GM23338 (cell line): ENCODE results near the gene SMIM10L1. TPM values are rescaled to one million over a fixed set of nuclear protein-coding genes. Genes with fewer than 3 reads are reported as not detected.

Experiments used
- ATAC-seq: fragments of 200-7000 bp; cut with Tn5 transposase; 3 replicates; pipeline ENCODE4 v1.9.1; 2020
- DNase-seq: peaks from one replicate; pipeline ENCODE4 v3.0.0-alpha.2; 2015; ENCODE audit warnings: low spot score
- H2AFZ ChIP-seq: fragments of 200-600 bp; sonication (generic); 2 replicates; pipeline ENCODE4 v1.8.0; 2016; ENCODE audit warnings: antibody characterized with exemption, mild to moderate bottlenecking, moderate library complexity
- H3F3A ChIP-seq: fragments of 200-600 bp; sonication (generic); replicated peaks from 2 replicates; pipeline ENCODE4 v1.8.0; 2017; ENCODE audit warnings: antibody characterized with exemption, mixed run types, low read depth
- H3K27ac ChIP-seq: fragments of 200-600 bp; sonication (generic); 2 replicates; pipeline ENCODE4 v1.6.1; 2016; ENCODE audit warnings: low read depth
- H3K27me3 ChIP-seq: fragments of 200-600 bp; sonication (generic); 2 replicates; pipeline ENCODE4 v1.8.0; 2016; ENCODE audit warnings: mild to moderate bottlenecking, mixed run types, moderate library complexity; ENCODE audit not compliant: insufficient read depth
- H3K36me3 ChIP-seq: fragments of 200-600 bp; sonication (generic); 2 replicates; pipeline ENCODE4 v1.8.0; 2016; ENCODE audit warnings: mild to moderate bottlenecking; ENCODE audit not compliant: insufficient read depth
- H3K4me1 ChIP-seq: fragments of 200-600 bp; sonication (generic); 2 replicates; pipeline ENCODE4 v1.8.0; 2016; ENCODE audit warnings: mild to moderate bottlenecking, moderate library complexity; ENCODE audit not compliant: insufficient read depth
- H3K4me2 ChIP-seq: fragments of 200-600 bp; sonication (generic); 2 replicates; pipeline ENCODE4 v1.7.1; 2017; ENCODE audit warnings: mixed run types
- H3K4me3 ChIP-seq: fragments of 200-600 bp; sonication (generic); 2 replicates; pipeline ENCODE4 v1.6.1; 2016; ENCODE audit warnings: mixed run types
- H3K79me2 ChIP-seq: fragments of 200-600 bp; sonication (generic); replicated peaks from 2 replicates; pipeline ENCODE4 v1.8.0; 2017; ENCODE audit warnings: mild to moderate bottlenecking; ENCODE audit not compliant: insufficient read depth
- H3K9me2 ChIP-seq: fragments of 200-600 bp; sonication (generic); 2 replicates; pipeline ENCODE4 v1.8.0; 2017; ENCODE audit not compliant: insufficient read depth
- H4K20me1 ChIP-seq: fragments of 200-600 bp; sonication (generic); replicated peaks from 2 replicates; pipeline ENCODE4 v1.8.0; 2017; ENCODE audit warnings: mild to moderate bottlenecking; ENCODE audit not compliant: insufficient read depth
- H3K27ac Mint-ChIP-seq: 2 replicates; pipeline ENCODE4 v1.8.0; 2020; ENCODE audit warnings: inconsistent platforms, mild to moderate bottlenecking, moderate library complexity, mixed read lengths
- H3K27me3 Mint-ChIP-seq: 3 replicates; pipeline ENCODE4 v1.8.0; 2022; ENCODE audit warnings: low read depth, mild to moderate bottlenecking, moderate library complexity, mixed read lengths, inconsistent platforms; ENCODE audit not compliant: insufficient read depth, poor library complexity
- H3K36me3 Mint-ChIP-seq: 3 replicates; pipeline ENCODE4 v1.8.0; 2021; ENCODE audit warnings: low read depth, mild to moderate bottlenecking, inconsistent platforms, moderate library complexity, mixed read lengths
- H3K4me1 Mint-ChIP-seq: 3 replicates; pipeline ENCODE4 v1.8.0; 2020; ENCODE audit warnings: mild to moderate bottlenecking, inconsistent platforms, mixed read lengths
- H3K4me3 Mint-ChIP-seq: 3 replicates; pipeline ENCODE4 v1.8.0; 2021; ENCODE audit warnings: moderate library complexity, mild to moderate bottlenecking, inconsistent platforms, mixed read lengths
- H3K9me3 Mint-ChIP-seq: 3 replicates; pipeline ENCODE4 v1.8.0; 2020; ENCODE audit warnings: moderate library complexity, mild to moderate bottlenecking, inconsistent platforms, mixed read lengths
- ZNF114 ChIP-seq: fragments of 250-450 bp; sonication (Bioruptor Pico); IDR thresholded peaks from 2 replicates; pipeline ENCODE4 v1.5.0; 2020; ENCODE audit warnings: mild to moderate bottlenecking, moderate library complexity
- ZNF331 ChIP-seq: fragments of 250-450 bp; sonication (Bioruptor Pico); IDR thresholded peaks from 2 replicates; pipeline ENCODE4 v1.5.0; 2020; ENCODE audit warnings: low read depth, mild to moderate bottlenecking, moderate library complexity
- polyA plus RNA-seq: library from polyadenylated mRNA; unstranded; fragments of >200 nt; fragmentation: Nextera tagmentation; extraction: Ambion mirVana; gene quantifications from 2 replicates; pipeline ENCODE4 v1.2.1, GENCODE V29; 2016
- total RNA-seq: library from RNA; depleted of rRNA; stranded (reverse); fragments of >200 nt; shearing (Covaris generic); gene quantifications from 2 replicates; pipeline ENCODE4 v1.2.3, GENCODE V29; 2014
- TF ChIP-seq, protein P1 (sequence below): fragments of 250-450 bp; sonication (Bioruptor Pico); IDR thresholded peaks from 2 replicates; pipeline ENCODE4 v1.5.0; 2020; ENCODE audit warnings: mild to moderate bottlenecking, moderate library complexity
- TF ChIP-seq, protein P2 (sequence below): IDR thresholded peaks from 2 replicates; pipeline ENCODE4 v1.6.1; 2016; ENCODE audit warnings: antibody characterized with exemption

The SMIM10L1 gene
- total and polyA plus RNA-seq, 2 experiments from 2014 or later: 9.3 to 22.0 TPM

DNA sequence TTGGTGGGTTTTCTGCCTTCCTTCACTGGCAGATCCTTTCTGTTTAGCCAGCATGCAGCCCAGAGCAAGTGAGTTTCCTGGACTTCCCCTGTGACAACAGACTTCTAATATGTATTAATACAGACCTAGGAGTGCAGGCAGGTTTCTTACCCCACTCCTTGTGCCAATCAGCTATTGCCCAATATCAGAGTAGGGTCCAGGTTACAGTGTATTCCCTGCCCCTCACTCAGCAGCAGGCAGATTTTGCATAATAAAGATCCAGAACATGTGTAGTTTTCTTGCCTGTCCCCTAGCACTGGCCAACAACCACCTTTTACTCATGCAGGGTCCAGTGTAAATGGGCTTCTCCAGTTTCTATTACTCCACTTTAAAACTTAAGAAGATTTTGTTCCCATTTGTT, 4.7 kb upstream of the SMIM10L1 start:
- H3K36me3 ChIP-seq: 0 out of 2 replicates have a peak, but pooled peaks cover 4% of the 10 kb centered on the region
- TF ChIP-seq ZNF114: no peak
- TF ChIP-seq, protein P1, sequence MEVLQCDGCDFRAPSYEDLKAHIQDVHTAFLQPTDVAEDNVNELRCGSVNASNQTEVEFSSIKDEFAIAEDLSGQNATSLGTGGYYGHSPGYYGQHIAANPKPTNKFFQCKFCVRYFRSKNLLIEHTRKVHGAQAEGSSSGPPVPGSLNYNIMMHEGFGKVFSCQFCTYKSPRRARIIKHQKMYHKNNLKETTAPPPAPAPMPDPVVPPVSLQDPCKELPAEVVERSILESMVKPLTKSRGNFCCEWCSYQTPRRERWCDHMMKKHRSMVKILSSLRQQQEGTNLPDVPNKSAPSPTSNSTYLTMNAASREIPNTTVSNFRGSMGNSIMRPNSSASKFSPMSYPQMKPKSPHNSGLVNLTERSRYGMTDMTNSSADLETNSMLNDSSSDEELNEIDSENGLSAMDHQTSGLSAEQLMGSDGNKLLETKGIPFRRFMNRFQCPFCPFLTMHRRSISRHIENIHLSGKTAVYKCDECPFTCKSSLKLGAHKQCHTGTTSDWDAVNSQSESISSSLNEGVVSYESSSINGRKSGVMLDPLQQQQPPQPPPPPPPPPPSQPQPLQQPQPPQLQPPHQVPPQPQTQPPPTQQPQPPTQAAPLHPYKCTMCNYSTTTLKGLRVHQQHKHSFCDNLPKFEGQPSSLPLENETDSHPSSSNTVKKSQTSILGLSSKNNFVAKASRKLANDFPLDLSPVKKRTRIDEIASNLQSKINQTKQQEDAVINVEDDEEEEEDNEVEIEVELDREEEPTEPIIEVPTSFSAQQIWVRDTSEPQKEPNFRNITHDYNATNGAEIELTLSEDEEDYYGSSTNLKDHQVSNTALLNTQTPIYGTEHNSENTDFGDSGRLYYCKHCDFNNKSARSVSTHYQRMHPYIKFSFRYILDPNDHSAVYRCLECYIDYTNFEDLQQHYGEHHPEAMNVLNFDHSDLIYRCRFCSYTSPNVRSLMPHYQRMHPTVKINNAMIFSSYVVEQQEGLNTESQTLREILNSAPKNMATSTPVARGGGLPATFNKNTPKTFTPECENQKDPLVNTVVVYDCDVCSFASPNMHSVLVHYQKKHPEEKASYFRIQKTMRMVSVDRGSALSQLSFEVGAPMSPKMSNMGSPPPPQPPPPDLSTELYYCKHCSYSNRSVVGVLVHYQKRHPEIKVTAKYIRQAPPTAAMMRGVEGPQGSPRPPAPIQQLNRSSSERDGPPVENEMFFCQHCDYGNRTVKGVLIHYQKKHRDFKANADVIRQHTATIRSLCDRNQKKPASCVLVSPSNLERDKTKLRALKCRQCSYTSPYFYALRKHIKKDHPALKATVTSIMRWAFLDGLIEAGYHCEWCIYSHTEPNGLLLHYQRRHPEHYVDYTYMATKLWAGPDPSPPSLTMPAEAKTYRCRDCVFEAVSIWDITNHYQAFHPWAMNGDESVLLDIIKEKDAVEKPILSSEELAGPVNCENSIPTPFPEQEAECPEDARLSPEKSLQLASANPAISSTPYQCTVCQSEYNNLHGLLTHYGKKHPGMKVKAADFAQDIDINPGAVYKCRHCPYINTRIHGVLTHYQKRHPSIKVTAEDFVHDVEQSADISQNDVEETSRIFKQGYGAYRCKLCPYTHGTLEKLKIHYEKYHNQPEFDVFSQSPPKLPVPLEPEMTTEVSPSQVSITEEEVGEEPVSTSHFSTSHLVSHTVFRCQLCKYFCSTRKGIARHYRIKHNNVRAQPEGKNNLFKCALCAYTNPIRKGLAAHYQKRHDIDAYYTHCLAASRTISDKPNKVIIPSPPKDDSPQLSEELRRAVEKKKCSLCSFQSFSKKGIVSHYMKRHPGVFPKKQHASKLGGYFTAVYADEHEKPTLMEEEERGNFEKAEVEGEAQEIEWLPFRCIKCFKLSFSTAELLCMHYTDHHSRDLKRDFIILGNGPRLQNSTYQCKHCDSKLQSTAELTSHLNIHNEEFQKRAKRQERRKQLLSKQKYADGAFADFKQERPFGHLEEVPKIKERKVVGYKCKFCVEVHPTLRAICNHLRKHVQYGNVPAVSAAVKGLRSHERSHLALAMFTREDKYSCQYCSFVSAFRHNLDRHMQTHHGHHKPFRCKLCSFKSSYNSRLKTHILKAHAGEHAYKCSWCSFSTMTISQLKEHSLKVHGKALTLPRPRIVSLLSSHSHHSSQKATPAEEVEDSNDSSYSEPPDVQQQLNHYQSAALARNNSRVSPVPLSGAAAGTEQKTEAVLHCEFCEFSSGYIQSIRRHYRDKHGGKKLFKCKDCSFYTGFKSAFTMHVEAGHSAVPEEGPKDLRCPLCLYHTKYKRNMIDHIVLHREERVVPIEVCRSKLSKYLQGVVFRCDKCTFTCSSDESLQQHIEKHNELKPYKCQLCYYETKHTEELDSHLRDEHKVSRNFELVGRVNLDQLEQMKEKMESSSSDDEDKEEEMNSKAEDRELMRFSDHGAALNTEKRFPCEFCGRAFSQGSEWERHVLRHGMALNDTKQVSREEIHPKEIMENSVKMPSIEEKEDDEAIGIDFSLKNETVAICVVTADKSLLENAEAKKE (CRISPR knock-in tag): no peak
- no peak for TF ChIP-seq ZNF331 (CRISPR knock-in tag)
- TF ChIP-seq, protein P2, sequence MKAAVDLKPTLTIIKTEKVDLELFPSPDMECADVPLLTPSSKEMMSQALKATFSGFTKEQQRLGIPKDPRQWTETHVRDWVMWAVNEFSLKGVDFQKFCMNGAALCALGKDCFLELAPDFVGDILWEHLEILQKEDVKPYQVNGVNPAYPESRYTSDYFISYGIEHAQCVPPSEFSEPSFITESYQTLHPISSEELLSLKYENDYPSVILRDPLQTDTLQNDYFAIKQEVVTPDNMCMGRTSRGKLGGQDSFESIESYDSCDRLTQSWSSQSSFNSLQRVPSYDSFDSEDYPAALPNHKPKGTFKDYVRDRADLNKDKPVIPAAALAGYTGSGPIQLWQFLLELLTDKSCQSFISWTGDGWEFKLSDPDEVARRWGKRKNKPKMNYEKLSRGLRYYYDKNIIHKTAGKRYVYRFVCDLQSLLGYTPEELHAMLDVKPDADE: no peak
- H3K4me1 ChIP-seq: peaks cover 16% of the 10 kb centered on the region
- DNase-seq (no peak), ATAC-seq (no peak)
- no peak overlapping the region for H3K27ac ChIP-seq
- Mint-ChIP-seq H3K4me3 (no peak overlapping the region), H3K9me3 (no peaks in the 10 kb centered on the region), H3K4me1 (peaks cover 29% of the 10 kb centered on the region), H3K27ac (no peak overlapping the region), H3K27me3 (peaks cover under 1% of the 10 kb centered on the region), H3K36me3 (peaks cover 37% of the 10 kb centered on the region)
- no peak overlapping the region for H3K4me3 ChIP-seq
- no peaks in the 10 kb centered on the region for H3K27me3 ChIP-seq
- no peaks in the 10 kb centered on the region for H3F3A ChIP-seq
- peaks cover 36% of the 10 kb centered on the region for H4K20me1 ChIP-seq
- H3K4me2 ChIP-seq: no peak overlapping the region
- H2AFZ ChIP-seq: no peak overlapping the region
- no peaks in the 10 kb centered on the region for H3K9me2 ChIP-seq
- peaks cover 97% of the 10 kb centered on the region for H3K79me2 ChIP-seq

DNA sequence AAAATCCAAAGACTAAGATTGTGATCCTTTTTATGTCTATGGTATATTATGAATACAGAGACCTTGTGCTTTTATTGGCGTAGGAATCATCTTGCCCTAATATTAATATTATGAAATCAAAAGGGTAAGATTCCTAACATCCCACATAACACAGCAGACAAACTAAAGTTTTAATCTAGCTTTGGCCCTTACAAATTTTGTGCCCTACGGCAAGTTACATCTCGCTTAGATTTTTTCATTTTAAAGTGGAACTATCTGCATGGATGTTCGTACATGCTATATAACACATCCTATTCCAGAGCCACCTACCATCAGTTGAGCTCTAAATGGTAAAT, 217 bp upstream of the SMIM10L1 start:
- peaks cover 83% of the 10 kb centered on the region for H3K79me2 ChIP-seq
- H3K4me1 Mint-ChIP-seq: peaks cover 42% of the 10 kb centered on the region
- TF ChIP-seq, protein P2: no peak

More for the DNA sequence above, 217 bp upstream of the SMIM10L1 start:
- H3K9me3 Mint-ChIP-seq: no peaks in the 10 kb centered on the region
- Histone ChIP-seq H3K9me2 (no peaks in the 10 kb centered on the region), H3K36me3 (0 out of 2 replicates have a peak, but pooled peaks cover 4% of the 10 kb centered on the region), H3K4me1 (peaks cover 16% of the 10 kb centered on the region), H3K27me3 (no peaks in the 10 kb centered on the region), H3F3A (no peaks in the 10 kb centered on the region), H4K20me1 (peaks cover 12% of the 10 kb centered on the region), H3K4me2 (peak overlapping the region; percentile 76), H3K4me3 (peak overlapping the region; percentile 61), H3K27ac (peak overlapping the region; percentile 96), H2AFZ (0 out of 2 replicates have a peak overlapping the region, but pooled peaks have one; percentile 3)
- peak overlapping the region; percentile 99 for H3K4me3 Mint-ChIP-seq
- DNase-seq (no peak), ATAC-seq (no peak)
- H3K27ac Mint-ChIP-seq: peak overlapping the region; percentile 76
- H3K36me3 Mint-ChIP-seq: peaks cover 26% of the 10 kb centered on the region
- H3K27me3 Mint-ChIP-seq: peaks cover 6% of the 10 kb centered on the region
